DOHH2 (cell line): ENCODE results near the gene COPS7A.

Experiments
- EZH2phosphoT487 ChIP-seq: fragments of 200-600 bp; sonication (generic); IDR thresholded peaks from 2 replicates; pipeline ENCODE4 v1.6.1; 2017; ENCODE audit warnings: borderline replicate concordance, mild to moderate bottlenecking, antibody characterized with exemption, low read length, moderate library complexity, mixed read lengths
- TF ChIP-seq, protein P1 (sequence below): fragments of 200-600 bp; sonication (generic); IDR thresholded peaks from one replicate; pipeline ENCODE4 v1.5.1; 2014; ENCODE audit warnings: antibody characterized with exemption, mild to moderate bottlenecking, low read depth, low read length; ENCODE audit not compliant: poor library complexity, severe bottlenecking

DNA sequence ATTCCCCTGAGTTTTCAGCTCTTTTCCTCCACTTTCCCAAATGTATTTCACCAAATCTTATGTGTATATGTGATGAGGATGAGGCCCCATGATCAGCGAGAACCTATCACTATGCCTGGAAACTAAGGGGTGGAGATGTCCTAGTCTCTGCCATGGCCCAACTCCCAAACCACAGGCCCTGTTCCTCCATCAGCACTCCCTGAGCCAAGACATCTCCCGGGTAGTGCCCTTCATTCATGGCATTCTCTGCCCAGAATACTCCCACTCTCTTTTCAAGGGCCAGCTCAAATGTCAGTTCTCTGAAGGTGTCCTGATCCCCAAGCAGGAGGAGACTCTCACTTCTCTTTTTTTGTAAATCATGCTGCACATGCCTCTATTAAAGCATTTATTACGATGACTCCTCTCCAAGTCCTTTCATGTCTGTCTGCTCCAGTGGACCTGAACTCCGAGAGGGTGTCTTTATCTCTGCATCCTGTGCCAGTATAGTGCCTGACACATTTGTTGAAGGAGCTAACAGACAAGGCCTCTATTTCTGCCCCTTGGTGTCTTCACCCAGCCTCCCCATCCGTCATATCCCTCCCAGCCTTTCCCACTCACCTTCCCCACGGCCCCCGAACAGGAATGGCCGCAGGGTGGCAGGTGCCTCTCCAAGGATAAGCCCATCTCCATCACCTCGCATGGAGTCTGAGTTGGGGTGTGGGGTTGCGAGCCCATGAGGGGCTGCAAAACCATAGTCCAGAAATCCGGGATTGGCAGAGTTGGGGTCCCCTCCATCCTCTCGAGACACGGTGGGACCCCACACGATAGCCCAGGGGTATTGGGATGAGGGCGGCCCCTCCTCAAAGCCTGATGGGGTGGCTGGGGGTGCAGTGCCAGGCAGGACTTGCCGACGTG lies 26.9 kb upstream of the COPS7A start:
- TF ChIP-seq, protein P1, sequence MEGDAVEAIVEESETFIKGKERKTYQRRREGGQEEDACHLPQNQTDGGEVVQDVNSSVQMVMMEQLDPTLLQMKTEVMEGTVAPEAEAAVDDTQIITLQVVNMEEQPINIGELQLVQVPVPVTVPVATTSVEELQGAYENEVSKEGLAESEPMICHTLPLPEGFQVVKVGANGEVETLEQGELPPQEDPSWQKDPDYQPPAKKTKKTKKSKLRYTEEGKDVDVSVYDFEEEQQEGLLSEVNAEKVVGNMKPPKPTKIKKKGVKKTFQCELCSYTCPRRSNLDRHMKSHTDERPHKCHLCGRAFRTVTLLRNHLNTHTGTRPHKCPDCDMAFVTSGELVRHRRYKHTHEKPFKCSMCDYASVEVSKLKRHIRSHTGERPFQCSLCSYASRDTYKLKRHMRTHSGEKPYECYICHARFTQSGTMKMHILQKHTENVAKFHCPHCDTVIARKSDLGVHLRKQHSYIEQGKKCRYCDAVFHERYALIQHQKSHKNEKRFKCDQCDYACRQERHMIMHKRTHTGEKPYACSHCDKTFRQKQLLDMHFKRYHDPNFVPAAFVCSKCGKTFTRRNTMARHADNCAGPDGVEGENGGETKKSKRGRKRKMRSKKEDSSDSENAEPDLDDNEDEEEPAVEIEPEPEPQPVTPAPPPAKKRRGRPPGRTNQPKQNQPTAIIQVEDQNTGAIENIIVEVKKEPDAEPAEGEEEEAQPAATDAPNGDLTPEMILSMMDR, result no peak
- TF ChIP-seq EZH2phosphoT487, result no peak
